NCI-H187 treated with DMSO at 0.1 percent for 48 hours (cell line): ENCODE measurements around the gene VBP1.
"Not testable (repeated sequence)": the region's sequence is repeated elsewhere in the genome, so short reads cannot be mapped to it uniquely, and the experiment has no call there.

Source experiments
- DNase-seq: peaks from one replicate; lab custom pipeline; 2025; lab: John Stamatoyannopoulos, UW

VBP1 gene, protein sequence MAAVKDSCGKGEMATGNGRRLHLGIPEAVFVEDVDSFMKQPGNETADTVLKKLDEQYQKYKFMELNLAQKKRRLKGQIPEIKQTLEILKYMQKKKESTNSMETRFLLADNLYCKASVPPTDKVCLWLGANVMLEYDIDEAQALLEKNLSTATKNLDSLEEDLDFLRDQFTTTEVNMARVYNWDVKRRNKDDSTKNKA

DNA sequence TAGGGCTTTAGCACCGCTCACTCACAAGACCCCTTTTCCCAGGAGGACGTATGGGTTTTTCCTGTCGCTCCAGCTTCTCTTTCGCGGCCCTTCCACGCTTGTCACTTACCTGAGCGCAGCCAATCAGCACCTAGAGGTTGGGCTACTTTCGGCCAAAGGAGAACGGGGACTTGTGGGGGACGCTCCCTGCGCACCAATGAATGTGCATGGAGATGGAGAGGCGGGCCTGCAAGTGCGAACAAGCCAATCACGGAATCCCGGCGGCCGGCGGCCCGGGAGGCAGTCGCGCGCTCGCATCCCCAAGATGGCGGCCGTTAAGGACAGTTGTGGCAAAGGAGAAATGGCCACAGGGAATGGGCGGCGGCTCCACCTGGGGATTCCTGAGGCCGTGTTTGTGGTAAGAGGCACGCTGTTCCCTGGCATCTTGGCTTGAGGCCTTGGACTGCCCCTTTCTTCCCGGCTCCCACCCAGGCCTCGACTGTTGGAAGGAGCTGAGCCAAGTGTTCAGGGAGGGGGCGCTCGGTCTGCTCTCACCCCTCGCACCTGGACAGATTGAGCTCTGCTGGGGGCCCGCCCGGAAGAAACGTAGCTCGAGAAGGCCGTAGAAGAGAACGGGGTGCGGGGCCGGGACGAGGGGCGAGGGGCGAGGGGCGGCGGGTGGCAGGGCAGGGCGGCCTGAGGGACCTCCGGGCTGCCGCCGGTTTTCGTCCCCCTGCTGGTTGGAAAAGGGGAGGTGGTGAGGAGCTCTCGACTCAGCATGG lies at the start of gene VBP1:
VBP1 (plus strand) TSS at position 282 of the 761 bp plus-strand sequence; CDS start at position 305, 23 bp downstream.
- DNase-seq: peak; percentile 93

DNA sequence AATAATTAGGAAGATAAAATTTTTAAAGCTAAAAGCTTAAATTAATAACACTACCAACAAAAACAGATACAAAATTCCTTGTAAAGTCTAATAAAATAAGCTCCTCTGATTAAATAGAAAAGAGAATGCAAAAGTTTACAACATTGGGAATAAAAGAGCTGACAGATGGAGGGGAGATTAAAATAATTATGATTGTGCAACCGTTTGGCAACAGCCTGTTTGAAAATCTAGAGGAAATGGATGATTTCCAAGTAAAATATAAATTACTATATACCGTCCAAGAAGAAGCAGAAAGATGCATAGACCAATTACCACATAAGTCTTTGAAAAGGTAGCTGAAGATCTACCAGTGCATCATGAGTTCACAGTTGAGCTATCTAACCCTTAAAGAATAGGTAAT lies 46.4 kb upstream of the VBP1 start:
- no peak for DNase-seq

DNA sequence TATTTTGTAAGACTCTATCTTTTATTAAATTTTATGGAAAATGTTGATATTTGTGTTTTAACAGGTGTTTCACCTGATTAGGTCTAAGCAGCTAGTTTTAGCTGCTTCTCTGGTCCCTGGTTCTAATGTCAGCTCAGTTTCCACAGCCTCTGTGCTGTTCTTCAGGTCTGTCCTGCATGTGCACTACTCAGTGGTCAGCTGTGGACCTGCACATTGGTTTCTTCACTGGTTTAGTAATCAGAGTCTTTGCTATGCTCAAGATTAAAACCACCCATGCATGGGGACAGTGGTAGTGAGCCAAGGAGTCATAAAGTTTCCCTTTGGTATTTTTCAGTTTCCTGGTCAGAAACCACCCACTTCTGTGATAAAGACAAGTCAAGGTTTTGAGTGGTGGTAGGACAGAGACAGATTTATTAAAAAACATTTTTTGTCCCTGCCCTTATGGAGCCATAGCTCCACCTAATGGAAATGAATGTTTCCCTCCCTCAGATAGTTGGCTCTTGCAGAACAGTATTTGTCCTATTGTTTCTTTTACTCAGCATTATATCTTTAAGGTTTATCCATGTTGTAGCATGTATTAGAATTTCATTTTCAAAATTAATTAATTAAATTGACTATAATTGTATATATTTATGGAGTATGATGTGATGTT lies 36.8 kb upstream of the VBP1 start:
- no peak for DNase-seq

DNA sequence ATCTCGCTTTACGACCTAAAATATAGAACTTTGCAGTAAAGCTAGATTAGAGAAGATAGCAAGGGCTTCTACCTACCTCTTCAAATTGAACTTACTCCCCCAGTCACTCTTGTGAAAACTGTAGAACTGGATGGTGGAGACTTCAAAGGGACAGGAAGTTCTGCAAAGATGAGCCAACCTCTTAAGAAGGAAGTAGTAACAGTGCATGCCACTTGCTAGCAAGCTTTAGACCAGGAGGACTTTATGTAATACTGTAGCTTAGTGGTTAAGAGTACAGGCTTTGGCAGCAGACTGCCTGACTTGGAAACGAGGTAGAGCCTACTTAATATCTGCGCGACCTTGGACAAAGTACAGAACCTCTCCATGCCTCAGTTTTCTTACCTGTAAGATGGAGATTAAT lies 27.5 kb upstream of the VBP1 start:
- DNase-seq: no peak

DNA sequence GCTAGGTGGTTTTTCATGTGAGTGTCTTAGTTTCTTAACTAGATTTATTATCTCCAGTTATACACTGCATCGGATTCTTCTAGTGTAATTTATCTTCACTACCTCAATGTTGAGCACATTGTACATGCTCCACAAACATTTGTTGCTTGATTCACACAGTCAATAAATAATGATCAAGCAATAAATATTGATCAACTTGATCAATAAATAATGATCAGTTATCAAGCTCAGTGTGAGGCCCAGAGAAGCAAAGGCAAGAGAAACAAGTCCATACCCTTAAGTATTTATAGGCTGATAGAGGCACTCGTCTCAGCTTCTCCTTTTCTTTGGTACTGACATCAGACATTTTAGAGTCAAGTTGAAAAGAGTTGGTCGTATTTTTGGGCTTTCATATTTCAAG lies 5.1 kb upstream of the VBP1 start:
- no peak for DNase-seq

DNA sequence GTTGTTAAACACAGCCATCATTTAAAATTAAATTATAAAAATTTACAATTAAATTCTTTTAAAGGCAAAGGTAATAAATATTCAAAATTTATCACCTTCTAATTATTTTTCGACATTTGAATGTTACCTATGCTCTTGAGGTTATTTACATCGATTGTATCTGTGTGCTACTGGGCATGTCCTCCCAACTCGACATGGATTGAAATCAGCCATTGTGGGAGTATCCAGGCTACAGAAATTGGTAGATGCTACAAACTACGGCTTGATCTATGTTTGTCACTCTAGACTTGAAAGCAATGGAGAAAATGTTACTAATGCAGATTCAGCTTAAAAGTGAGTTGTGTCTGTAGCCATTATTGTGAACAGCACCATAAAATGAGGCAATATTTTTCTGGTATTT lies 2.5 kb upstream of the VBP1 start:
- no peak for DNase-seq

DNA sequence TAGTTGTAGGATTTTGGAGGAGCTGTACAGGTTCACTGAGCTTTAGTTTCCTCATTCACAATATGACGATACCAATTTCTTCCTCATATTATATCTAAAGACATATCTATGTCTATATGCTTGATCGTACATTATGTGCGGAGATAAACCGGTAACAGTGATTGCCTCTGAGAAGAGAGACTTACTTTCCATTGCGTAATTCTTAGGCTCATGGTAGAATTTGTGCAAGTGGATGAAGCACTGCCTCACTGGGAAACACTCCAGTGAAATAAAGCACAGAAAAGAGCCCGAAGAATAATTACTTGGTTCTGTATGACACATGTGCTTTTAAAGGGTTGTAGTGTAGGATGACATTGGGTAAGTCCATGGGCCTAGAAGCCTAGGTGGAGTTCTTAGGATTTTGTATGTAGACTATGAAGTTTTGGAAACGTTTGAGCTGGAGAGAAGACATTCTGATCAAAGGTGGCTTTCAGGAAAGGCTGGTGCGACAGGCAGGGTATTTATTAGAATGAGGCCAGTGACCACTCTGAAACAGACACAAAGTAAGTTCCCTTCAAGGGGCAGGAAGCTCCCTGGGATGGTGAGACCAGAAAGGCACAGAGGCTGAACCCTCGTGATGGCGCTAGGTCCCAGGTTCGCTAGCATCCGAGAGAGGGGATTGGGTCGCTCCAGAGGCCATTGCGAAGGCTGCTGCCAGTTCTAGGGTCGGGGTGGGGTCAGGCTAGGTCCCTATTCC lies 649 bp upstream of the VBP1 start:
- no peak for DNase-seq

DNA sequence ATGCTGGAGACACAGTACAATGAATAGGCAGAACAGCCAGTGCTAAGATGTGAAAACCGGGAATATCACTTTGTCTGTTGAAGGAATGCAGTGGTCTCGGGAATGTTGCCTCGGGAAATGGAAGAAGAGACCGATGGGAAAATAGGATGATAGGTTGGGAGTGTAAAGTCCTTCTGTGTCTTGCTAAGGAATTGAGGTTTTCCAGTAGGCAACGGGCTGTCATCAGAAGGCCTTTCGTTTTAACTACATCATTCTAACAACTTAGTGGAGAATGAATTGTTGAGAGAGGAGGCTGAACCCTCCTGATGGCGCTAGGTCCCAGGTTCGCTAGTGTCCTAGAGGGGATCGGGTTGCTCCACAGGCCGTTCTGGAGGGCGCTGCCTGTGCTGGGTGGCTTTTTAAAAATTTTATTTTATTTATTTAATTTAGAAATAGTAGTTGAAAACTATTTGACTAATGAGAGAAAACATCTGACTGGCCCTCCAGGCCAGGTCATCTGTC lies 730 bp downstream of the VBP1 start:
- no peak for DNase-seq

DNA sequence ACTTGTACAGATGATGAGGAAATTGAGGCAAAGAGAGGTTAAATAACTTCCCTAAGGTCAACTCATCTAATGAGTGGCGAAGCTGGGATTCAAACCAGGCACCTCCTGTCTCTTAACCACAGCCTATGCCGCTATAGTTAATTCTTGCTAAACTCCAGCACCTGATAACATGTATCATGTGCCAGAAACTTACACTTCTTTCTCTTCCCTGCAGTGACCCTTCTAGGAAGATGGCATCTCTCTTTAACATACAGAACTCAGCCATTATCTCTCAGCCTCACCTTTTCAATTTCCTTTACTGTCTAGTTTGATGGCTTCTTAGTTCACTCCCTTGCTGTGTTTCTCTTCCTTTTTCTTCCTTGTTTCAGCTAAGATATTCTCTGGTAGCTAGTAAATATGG lies 2.5 kb downstream of the VBP1 start:
- DNase-seq: no peak

DNA sequence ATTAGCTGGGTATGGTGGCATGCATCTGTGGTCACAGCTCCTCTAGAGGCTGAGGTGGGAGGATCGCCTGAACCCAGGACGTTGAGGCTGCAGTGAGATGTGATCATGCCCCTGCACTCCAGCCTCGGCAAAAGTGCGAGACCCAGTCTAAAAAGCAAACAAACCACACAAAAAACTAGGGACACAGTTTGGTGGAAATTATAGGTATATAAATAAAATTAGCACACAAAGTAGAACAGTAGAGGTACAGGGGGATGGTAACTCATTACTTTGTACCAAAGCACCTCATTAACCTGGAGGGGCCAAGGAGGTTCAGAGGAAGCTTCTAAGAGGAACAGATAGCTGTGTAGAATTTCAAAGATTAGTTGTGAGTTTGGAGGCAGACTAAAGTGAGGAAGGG lies 5.1 kb downstream of the VBP1 start:
- DNase-seq: no peak

DNA sequence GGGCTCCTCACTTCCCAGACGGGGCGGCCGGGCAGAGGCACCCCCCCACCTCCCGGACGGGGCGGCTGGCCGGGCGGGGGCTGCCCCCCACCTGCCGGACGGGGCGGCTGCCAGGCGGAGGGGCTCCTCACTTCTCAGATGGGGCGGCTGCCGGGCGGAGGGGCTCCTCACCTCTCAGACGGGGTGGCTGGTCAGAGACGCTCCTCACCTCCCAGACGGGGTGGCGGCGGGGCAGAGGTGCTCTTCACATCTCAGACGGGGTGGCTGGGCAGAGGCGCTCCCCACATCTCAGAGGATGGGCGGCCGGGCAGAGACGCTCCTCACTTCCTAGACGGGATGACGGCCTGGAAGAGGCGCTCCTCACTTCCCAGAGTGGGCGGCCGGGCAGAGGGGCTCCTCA lies 7.5 kb downstream of the VBP1 start:
- DNase-seq: not testable (repeated sequence)

DNA sequence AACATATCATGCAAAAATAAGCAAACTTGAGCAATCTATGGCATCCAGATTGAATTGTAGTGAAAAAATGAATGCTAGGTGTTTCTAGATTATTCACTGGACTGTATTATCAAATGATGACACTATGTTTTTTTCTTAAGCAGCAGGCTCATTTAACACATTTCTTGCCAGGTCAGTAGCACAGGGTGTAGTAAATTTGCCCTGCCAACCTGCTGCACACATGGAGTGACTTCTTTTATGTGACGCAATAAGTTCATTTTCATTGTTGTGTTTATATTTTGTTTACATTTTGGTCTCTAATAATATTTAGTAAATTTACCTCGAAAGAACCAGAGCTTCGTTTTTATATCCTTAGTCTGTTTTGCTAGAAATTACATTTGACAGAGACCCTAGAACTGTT lies 9.5 kb downstream of the VBP1 start:
- DNase-seq: no peak

DNA sequence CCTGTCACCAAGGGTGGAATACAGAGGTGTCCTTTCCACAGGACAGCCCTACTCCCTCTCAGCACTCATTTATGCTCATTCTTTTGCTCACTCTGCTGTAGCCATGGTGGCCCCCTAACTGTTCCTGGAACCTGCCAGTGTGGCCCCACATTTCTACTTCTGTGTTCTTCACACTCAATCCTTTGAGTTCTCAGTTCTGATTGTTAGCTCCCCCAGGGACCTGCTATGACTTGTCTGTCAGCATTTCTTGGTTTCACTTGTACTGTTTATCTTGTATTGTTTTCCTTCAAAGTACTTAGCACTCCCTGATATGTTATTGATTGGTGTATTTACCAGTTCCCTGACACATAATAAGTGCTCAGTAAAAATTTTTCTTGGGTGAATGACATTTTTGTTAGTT lies 14.9 kb downstream of the VBP1 start:
- no peak for DNase-seq

DNA sequence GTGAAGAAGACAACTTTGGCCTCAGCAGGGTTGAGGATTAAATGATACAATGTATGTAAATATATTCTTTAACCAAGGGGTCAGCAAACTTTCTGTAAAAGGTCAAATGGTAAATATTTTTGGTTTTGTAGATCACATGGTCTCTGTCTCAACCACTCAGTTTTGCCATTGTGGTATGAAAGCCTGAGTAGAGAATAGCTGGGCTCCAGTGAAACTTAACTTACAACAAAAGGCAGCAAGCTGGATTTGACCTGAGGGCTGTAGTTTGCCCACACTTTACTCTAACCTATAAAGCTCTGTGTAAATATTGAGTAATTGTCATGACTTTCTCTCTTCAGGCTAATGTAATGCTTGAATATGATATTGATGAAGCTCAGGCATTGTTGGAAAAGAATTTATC lies 19.6 kb downstream of the VBP1 start:
- no peak for DNase-seq

DNA sequence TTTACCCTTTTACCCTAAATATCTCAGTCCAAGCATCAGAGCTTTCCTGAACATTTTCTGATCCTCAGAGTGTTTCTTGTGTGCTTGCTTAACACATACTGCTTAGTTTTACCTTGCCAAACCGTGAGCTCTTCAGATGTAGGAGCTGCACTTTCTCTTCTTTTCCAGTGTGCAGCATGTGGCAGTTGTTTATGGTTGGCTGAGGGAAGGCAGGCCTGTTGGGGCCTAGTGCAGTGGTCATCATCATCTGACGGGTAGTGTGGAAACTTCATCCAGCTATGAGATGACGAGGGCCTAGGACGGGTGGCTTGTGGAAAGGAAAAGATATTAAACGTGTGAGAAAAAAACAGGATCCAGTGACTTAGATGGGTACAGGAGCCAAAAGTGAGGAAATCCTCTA lies 21.5 kb downstream of the VBP1 start:
- DNase-seq: no peak

DNA sequence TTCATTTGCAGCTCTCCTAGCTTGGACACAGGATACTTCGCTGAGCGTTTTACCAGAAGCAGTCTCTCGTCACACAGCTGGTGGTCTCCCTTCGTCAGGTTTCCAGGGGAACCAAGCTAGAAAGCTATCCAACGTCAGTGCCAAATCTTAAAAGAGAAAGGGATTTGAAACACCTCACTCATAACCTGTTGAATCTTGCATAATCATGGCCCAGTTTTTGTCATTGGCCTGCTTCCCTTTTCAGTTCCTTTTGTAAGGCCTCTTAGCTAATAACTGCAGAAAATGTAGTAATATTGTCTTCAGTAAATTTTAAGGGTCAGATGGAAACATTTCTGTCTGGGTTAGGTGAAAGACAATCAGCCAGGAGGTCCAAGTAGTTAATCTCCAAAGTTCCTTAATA lies 26.0 kb downstream of the VBP1 start:
- no peak for DNase-seq

DNA sequence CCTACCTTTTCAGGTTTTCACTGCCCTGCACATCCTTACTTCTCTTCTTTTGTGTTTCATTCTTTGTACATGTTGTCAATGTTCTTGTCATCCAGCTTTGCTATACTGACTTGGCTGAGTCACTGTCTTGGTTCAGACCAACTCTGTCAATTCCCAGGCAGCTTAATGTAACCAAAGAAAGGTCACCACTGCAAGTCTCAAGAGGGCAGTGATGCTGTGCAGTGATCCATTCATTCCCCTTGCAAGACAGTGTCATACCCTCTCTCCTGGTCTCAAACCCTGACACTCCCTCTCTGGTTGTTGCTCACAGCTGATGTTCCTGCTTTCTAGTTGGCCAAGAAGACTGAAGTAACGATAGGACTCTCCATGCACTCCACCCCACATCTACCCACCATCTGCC lies 30.5 kb downstream of the VBP1 start:
- DNase-seq: no peak

DNA sequence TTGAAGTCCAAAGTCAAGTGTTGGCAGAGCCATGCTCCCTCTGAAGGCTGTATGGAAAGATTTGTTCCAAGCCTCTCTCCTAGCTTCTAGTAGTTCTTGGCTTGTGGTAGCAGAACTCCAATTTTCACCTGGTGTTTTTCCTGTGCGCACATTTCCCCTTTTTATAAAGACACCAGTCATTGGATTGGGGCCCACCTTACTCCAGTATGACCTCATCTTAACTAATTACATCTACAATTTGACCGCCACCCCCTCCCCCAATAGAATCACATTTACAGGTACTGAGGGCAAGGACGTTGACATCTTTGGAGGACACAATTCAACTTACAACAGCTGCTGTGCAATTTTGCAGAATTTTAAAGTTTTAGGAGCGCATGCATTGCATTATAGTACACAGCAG lies 31.2 kb downstream of the VBP1 start:
- no peak for DNase-seq

DNA sequence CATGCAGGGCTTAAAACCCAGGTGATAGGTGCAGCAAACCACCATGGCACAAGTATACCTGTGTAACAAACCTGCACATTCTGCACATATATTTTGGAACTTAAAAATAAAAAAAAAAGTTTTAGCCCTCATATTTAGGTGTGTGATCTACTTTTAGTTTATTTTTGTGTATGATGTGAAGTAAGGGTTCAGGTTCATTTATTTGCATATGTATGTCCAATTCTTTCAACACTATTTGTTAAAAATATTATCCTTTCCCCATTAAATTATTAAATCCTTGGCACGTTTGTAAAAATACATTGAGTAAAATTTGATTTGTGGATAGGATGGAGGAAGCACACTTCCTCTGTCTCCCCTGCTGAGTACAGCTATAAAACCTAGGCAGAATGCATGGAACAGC lies 35.1 kb downstream of the VBP1 start:
- no peak for DNase-seq

DNA sequence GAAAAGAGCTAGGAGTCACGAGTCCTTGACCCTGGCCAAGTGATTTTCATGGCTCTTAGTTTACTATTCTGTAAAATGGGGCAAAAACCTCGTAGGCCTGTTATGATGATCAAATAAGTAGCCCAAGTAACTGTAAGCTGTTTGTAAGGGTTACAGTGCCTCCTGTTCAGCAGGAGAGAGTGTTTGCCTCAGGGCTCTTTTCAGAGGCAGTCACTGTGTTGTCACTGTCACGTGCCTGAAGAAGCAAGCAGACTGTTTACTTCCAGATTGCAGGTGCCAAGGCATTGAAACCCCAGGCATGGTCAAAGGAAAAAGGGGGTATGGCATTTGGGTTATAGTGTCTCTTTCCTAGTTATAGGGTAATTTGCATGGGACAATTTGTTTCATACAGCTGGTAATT lies 43.5 kb downstream of the VBP1 start:
- no peak for DNase-seq

DNA sequence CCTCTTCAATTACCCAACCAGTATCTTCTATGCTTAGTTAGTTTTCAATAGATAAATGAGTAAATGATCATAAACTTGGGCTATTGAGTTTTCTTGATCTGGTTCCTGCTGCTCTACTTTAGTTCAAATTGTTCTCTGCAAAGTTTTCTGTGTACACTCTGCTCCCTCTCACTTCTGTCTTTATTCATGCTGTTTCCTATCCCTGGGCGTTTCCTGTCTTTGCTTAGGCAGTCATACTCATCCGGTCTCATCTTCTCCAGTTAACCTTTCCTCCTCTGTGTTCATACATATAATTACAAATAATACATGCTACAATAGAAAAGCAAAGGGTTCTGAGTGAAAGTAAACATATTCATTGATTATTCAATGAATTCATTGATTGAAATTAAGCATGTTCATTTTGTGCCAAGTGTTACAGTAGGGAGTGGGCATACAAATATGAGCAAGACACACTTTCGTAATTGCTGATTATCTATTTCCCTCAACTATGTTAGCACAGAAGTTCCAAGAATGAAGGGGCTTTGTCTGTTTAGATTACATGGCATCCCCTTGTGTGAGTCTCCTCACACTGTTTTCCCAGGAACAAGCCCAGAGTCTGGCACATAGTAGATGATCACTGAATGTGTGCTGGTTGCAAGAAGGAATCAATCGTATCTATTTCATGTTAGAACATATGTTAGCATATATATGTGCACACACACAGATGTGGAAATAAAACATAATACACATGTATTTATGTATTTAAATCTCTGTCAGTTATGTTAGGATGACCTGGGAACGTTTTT lies 46.9 kb downstream of the VBP1 start:
- no peak for DNase-seq
